ENCODE results near the gene PLBD2.

PLBD2 gene

GRCh38 chr12:113393749-113394148, 35.4 kb downstream of the PLBD2 start:
- no peak for DNase-seq (ENCODE audit: low read depth, low spot score)

DNA sequence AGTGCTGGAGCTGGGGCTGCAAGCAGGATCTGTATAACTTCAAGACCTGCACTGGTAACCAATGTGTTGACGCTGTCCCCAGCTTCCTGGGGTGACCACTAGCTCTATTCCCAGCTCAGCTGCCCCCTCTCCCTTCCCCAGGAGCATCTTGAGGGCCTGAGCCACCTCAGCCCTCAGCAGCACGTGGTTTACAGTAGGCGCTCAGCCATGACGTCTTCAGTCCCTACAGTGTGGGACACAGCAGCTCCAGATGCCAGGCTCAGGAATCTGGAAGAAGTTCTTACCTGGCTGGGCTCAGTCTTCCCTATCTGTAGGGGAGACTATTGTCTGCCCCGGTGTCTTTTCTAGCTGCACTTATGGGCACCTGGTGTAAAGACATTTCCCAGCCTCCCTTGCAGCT, 36.7 kb downstream of the PLBD2 start:
- no peak for DNase-seq (ENCODE audit: low read depth, low spot score)

- no peak for DNase-seq (ENCODE audit: low read depth, low spot score)
Measured at GRCh38 chr12:113396200-113396599, 37.8 kb downstream of the PLBD2 start.

DNA sequence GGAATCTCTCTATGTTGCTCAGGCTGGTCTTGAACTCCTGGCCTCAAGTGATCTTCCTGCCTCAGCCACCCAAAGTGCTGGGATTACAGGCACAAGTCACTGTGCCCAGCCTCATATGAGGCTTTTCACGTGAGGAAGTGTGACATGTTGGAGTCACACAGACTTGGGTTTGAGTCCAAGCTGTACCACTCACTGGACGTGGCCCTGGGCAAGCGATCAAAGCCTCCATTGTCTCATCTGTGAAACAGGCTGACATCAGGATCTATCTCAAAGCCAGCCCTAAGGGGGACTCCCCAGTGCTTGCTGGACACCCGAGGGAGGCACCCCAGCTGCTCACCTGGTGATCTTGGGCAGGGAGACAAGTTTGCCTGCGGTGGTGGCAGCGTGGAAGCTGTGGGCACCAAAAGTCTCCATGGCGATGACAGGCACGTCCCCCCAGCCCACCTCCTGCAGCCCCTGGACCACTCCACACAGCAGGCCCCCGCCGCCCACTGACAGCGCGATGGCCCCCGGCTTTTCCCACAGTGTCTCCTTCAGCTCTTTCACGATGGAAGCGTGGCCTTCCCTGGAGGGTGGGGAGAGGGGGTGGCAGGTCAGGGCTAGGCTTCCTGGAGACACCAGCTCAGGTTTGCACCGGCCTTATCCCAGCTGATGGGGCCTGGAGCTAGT, 38.6 kb downstream of the PLBD2 start:
- no peak for DNase-seq (ENCODE audit: low read depth, low spot score)

GRCh38 chr12:113397497-113398197, 39.3 kb downstream of the PLBD2 start:
- DNase-seq (ENCODE audit: low read depth, low spot score): no peak

DNA sequence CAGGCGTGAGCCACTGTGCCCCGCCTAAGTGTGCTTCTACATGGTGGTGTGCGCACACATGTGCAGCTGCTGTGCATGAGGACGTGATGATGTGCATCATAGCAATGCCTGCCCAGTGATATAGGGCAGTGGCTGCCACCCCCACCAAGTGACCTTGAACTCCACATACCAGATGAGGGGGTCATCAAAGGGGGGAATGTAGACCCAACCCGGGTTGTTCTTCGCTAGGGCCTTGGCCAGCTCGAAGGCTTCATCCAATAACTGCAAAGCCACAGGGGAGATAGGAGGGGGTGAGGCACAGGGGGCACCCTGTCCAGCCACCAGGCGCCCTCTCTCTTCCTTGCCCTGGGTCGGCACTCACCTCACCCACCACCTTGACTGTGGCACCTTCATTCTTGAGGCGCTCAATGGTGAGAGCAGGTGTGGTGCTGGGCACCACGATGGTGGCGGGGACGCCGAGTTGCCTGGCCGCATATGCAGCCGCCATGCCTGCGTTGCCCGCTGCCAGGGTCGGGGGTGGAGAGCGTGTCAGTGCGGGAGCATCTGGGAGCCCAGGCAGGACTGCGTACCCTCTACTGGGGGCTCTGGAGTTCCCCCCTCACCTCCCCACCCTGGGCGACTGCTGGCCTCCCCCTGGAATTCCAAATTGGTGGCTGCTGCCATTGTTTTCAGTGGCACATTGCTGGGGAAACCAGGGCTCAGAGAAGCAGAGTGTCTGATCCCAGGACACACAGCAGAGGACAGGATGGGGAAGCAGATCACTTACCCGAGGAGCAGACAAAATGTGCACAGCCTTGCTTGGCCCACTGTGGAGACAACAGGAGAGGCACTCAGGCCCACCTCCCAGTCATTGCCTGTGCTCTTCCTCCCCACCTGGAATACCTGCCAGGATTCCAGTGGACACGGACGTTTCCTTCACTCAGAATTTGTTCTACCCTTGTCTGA, 40.2 kb downstream of the PLBD2 start:
- no peak for DNase-seq (ENCODE audit: low read depth, low spot score)

- no peak for DNase-seq (ENCODE audit: low read depth, low spot score)
Measured at GRCh38 chr12:113399490-113399889, 41.1 kb downstream of the PLBD2 start.

DNA sequence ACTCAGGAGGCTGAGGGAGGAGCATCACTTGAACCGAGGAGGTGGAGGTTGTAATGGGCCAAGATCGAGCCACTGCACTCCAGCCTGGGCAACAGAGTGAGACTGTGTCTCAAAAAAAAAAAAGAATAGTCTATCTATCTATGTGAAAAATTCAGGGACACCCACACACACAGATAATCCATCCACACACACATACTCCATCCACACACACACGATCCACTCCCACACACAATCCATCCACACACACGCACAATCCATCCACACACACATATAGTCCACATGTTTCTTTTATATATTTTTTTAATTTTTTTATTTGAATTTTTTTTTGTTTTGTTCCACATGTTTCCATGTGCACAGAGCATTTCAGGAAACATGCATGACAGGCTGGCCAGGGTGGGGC, 42.0 kb downstream of the PLBD2 start:
- DNase-seq (ENCODE audit: low read depth, low spot score): no peak

DNA sequence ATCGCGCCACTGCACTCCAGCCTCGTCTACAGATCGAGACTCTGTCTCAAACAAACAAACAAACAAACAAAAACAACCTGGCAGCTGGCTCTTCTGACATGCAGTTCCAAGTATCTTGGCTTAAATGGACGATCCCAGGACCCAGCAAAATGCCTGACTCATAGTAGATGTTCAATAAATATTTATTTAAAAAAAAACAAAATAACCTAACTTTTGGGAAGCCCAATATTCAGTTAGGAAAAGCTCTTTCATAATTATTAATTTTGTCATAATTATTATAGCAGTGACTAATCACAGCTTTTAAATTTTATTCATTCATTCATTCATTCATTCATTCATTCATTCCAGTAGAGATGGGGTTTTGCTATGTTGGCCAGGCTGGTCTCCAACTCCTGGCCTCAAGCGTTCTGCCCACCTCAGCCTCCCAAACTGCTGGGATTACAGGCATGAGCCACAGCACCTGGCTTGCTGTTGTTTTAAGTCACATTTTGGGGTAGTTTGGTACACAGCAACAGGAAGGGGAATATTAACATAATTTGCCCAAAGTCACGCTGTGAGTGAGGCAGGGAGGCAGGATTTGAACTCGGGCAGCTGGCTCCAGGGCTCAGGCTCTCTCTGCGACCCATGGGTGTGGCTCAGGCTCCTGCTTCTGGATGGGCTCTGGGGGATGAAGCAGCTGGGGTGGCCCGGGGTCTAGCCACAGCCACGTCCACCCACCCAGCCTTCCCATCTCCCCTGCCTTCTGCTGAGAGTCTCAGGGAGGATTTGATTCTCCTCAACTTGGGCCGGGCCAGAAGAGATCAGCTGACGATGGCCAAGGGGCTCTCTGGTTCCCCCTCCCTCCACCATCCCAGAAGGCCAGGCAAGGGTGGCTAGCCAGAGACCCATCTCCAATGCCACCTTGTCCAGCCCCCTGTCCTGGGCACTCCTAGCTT, 42.9 kb downstream of the PLBD2 start:
- no peak for DNase-seq (ENCODE audit: low read depth, low spot score)

GRCh38 chr12:113402586-113403260, 44.3 kb downstream of the PLBD2 start:
- DNase-seq (ENCODE audit: low read depth, low spot score): no peak

- DNase-seq (ENCODE audit: low read depth, low spot score): no peak
Measured at GRCh38 chr12:113403435-113404415, 45.3 kb downstream of the PLBD2 start, which contains the start of gene SDS. TSS of gene SDS (minus strand) at chr12:113403887. CDS start at chr12:113399708, 4,179 bp downstream.

DNA sequence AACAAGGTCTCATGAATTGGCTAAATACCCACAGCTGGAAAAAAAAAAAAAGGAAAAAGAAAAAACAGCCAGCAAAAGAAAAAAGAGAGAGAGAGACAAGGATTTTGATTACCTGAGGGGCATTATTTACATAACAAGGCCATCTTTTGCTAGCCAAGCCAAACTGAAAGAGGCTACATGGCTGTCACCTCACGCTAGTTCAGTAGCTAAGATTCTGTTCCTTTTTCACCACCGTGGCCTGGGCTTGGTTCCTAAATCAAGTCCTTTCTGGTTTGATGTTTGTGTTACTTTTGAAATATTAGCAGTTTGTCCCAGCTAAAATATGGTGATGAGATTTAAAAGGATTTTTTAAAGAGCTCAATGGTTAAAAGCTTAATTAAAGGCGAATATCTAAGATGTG, 47.3 kb downstream of the PLBD2 start:
- DNase-seq (ENCODE audit: low read depth, low spot score): no peak

GRCh38 chr12:113407931-113408600, 49.7 kb downstream of the PLBD2 start:
- no peak for DNase-seq (ENCODE audit: low read depth, low spot score)

GRCh38 chr12:113408756-113409298, 50.4 kb downstream of the PLBD2 start:
- no peak for DNase-seq (ENCODE audit: low read depth, low spot score)

- no peak for DNase-seq (ENCODE audit: low read depth, low spot score)
Measured at GRCh38 chr12:113409462-113410124, 51.2 kb downstream of the PLBD2 start.

DNA sequence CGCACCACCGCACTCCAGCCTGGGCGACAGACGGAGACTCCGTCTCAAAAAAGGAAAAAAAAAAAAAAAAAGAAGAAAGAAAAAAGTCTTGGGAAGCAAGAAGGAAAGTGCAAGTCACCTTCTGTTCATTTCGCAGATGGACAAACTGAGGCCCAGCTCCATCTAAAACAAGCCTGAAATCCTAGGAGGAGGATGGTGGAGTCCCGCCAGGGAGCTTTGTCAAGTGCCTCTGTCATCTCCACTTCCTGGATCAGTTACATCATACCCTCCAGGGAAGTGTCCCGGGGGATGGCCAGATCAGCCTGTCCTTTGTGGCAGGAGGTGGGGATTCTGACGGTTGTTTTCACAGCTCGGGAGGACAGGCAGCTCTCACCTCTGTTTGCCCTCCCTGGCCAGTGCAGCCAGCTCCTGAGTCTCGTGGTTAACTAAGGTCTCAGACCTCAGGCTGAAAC, 55.1 kb downstream of the PLBD2 start:
- DNase-seq (ENCODE audit: low read depth, low spot score): no peak

DNA sequence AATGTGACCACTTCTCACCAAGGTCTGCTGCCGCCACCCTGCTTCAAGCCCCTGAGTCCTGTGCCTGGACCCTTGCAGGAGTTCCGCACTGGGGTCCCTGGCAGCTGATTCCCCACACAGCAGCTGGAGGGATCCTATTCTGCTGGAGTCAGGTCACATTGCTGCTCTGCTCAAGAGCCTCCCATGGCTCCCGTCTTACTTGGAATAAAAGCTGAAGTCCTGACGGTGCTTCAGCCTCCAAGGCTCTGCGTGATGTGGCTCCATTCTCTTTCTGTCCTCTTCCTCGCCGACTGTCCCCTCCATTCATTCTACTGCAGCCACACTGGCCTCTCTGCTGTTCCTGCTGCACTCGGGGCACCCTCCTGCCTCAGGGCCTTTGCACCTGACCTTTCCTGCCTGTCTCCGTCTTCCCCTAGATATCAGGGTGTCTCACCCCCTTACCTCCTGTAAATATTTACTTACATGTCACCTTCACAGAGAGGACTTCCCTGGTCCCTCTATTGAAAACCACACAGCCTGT, 56.2 kb downstream of the PLBD2 start:
- DNase-seq (ENCODE audit: low read depth, low spot score): no peak

Measured in iPS DF 19.7 (cell line).